Neuronal stem cell (in vitro differentiated cells): ENCODE measurements around the gene MIEN1.

Experiments
- DNase-seq: peaks from one replicate; pipeline ENCODE4 v3.0.0-alpha.2; 2013; ENCODE audit warnings: low spot score
- H2AFZ ChIP-seq: one replicate; pipeline ENCODE4 v1.6.1; 2013; ENCODE audit warnings: mild to moderate bottlenecking, low read length, inconsistent platforms
- H2AK5ac ChIP-seq: 2 replicates; pipeline ENCODE4 v1.6.1; 2013; ENCODE audit warnings: low read depth, mild to moderate bottlenecking, inconsistent platforms, low read length, moderate library complexity, mixed read lengths
- H2BK120ac ChIP-seq: 2 replicates; pipeline ENCODE4 v1.6.1; 2013; ENCODE audit warnings: low read depth, mild to moderate bottlenecking, inconsistent platforms, low read length, moderate library complexity, mixed read lengths
- H2BK12ac ChIP-seq: one replicate; pipeline ENCODE4 v1.6.1; 2013; ENCODE audit warnings: low read length, inconsistent platforms
- H2BK15ac ChIP-seq: 2 replicates; pipeline ENCODE4 v1.6.1; 2013; ENCODE audit warnings: mild to moderate bottlenecking, low read length, inconsistent platforms, mixed read lengths
- H2BK5ac ChIP-seq: one replicate; pipeline ENCODE4 v1.6.1; 2013; ENCODE audit warnings: inconsistent platforms, mild to moderate bottlenecking, low read length, moderate library complexity
- H3K14ac ChIP-seq: one replicate; pipeline ENCODE4 v1.6.1; 2013; ENCODE audit warnings: low read length, inconsistent platforms
- H3K18ac ChIP-seq: 2 replicates; pipeline ENCODE4 v1.6.1; 2013; ENCODE audit warnings: low read length, inconsistent platforms
- H3K23ac ChIP-seq: 2 replicates; pipeline ENCODE4 v1.6.1; 2013; ENCODE audit warnings: low read depth, mild to moderate bottlenecking, mixed read lengths, low read length, inconsistent platforms; ENCODE audit not compliant: poor library complexity
- H3K27ac ChIP-seq: replicated peaks from 3 replicates; pipeline ENCODE4 v1.5.1; 2013; ENCODE audit warnings: low read length, inconsistent platforms
- H3K27me3 ChIP-seq, 3 experiments: 2 replicates each; pipeline ENCODE4 v1.6.1; 2013; ENCODE audit warnings: low read length in 3 of 3, mild to moderate bottlenecking in 2 of 3, inconsistent platforms in 1 of 3, low read depth in 1 of 3, mixed read lengths in 1 of 3, moderate library complexity in 1 of 3; ENCODE audit not compliant: control insufficient read depth in 3 of 3, insufficient read depth in 3 of 3
- H3K36me3 ChIP-seq, 2 donors: replicated peaks in 1 of 2; 2 replicates each; pipeline ENCODE4 v1.6.1; 2013; ENCODE audit warnings: low read length in 2 of 2; ENCODE audit not compliant: control insufficient read depth in 2 of 2, insufficient read depth in 2 of 2
- H3K4ac ChIP-seq: 2 replicates; pipeline ENCODE4 v1.6.1; 2013; ENCODE audit warnings: inconsistent platforms, mild to moderate bottlenecking, low read length, moderate library complexity
- H3K4me1 ChIP-seq, 2 donors: 1 replicate in 1 of 2; 2 replicates in 1 of 2; pipeline ENCODE4 v1.6.1; 2013; ENCODE audit warnings: low read length in 2 of 2, low read depth in 1 of 2; ENCODE audit not compliant: control insufficient read depth in 2 of 2, insufficient read depth in 1 of 2
- H3K4me2 ChIP-seq: one replicate; pipeline ENCODE4 v1.6.1; 2013; ENCODE audit warnings: mild to moderate bottlenecking, low read length, inconsistent platforms; ENCODE audit not compliant: insufficient read depth, poor library complexity, severe bottlenecking
- H3K4me3 ChIP-seq, 2 donors: 2 replicates each; pipeline ENCODE4 v1.5.1; 2013; ENCODE audit warnings: low read length in 2 of 2, mild to moderate bottlenecking in 2 of 2, inconsistent platforms in 1 of 2, moderate library complexity in 1 of 2
- H3K79me1 ChIP-seq: one replicate; pipeline ENCODE4 v1.6.1; 2013; ENCODE audit warnings: low read depth, mild to moderate bottlenecking, inconsistent platforms, low read length, moderate library complexity
- H3K9ac ChIP-seq: one replicate; pipeline ENCODE4 v1.6.1; 2013; ENCODE audit warnings: mild to moderate bottlenecking, low read depth, low read length, inconsistent platforms; ENCODE audit not compliant: poor library complexity
- H3K9me3 ChIP-seq, 2 donors: replicated peaks in 1 of 2; 2 replicates each; pipeline versions ENCODE3 to v1.6.1; 2013; ENCODE audit warnings: low read length in 2 of 2, mild to moderate bottlenecking in 2 of 2, inconsistent platforms in 1 of 2, low read depth in 1 of 2, mixed read lengths in 1 of 2, moderate library complexity in 1 of 2; ENCODE audit not compliant: control insufficient read depth in 2 of 2, insufficient read depth in 1 of 2
- H4K8ac ChIP-seq: one replicate; pipeline ENCODE4 v1.6.1; 2013; ENCODE audit warnings: low read depth, mild to moderate bottlenecking, inconsistent platforms, low read length, moderate library complexity
- H4K91ac ChIP-seq: one replicate; pipeline ENCODE4 v1.6.1; 2013; ENCODE audit warnings: low read length, low read depth, mild to moderate bottlenecking, inconsistent platforms; ENCODE audit not compliant: poor library complexity
- WGBS, 2 donors: extraction: QIAGEN DNeasy Blood & Tissue Kit; methylation state at CpG; one replicate each; pipeline ENCODE4 v1.1.7; 2013; ENCODE audit warnings: missing lambda C conversion rate in 2 of 2, mixed read lengths in 1 of 2; ENCODE audit not compliant: insufficient read length in 2 of 2, insufficient replicate concordance in 1 of 2; ENCODE audit errors: extremely low coverage in 2 of 2; 5-methylcytosine and 5-hydroxymethylcytosine counted together

MIEN1 gene

GRCh38 chr17:39753514-39754160 is 23.3 kb upstream of the MIEN1 start:
- H3K9me3 ChIP-seq, result peaks cover 2% of the 10 kb centered on the region in 2 donors
- H3K4me3 ChIP-seq, result peak overlapping the region; percentile 63 to 75
- no peaks in the 10 kb centered on the region for H3K79me1 ChIP-seq
- peak overlapping the region; percentile 93 for H2BK15ac ChIP-seq
- H3K27me3 ChIP-seq, result peaks cover 0 to 56% (median 20%) of the 10 kb centered on the region in 3 experiments
- no peak for DNase-seq
- WGBS, 2 donors, result no CpG with 5 or more reads among the region's 55 CpGs
- peak overlapping the region; percentile 99 for H2BK120ac ChIP-seq
- peak overlapping the region; percentile 89 for H3K9ac ChIP-seq
- peaks cover 2 to 6% of the 10 kb centered on the region in 2 donors for H3K4me1 ChIP-seq
- peak overlapping the region; percentile 90 for H3K4me2 ChIP-seq
- peak overlapping the region; percentile 96 for H3K23ac ChIP-seq
- H2AK5ac ChIP-seq, result peak overlapping the region; percentile 10
- H3K14ac ChIP-seq, result peak overlapping the region; percentile 91
- H2BK12ac ChIP-seq, result peak overlapping the region; percentile 66
- peak overlapping the region; percentile 77 for H2BK5ac ChIP-seq
- peak overlapping the region; percentile 19 for H4K91ac ChIP-seq
- peak overlapping the region; percentile 96 for H3K18ac ChIP-seq
- H2AFZ ChIP-seq, result peak overlapping the region; percentile 100
- H4K8ac ChIP-seq, result peak overlapping the region; percentile 98
- no peak overlapping the region for H3K4ac ChIP-seq
- H3K36me3 ChIP-seq, result no peaks in the 10 kb centered on the region
- H3K27ac ChIP-seq, result no peak overlapping the region

GRCh38 chr17:39752241-39752881 is 22.0 kb upstream of the MIEN1 start:
- no peak overlapping the region for H2BK5ac ChIP-seq
- H3K27me3 ChIP-seq, result peaks cover 0 to 47% (median 20%) of the 10 kb centered on the region in 3 experiments
- H3K18ac ChIP-seq, result no peak overlapping the region
- no peaks in the 10 kb centered on the region for H3K79me1 ChIP-seq
- H3K9me3 ChIP-seq, result peaks cover 2% of the 10 kb centered on the region in 2 donors
- no peak overlapping the region for H3K4me3 ChIP-seq
- no peak overlapping the region for H2BK12ac ChIP-seq
- H4K91ac ChIP-seq, result no peak overlapping the region
- no peak overlapping the region for H2AFZ ChIP-seq
- no peak overlapping the region for H3K4ac ChIP-seq
- peak overlapping the region; percentile 86 for H2AK5ac ChIP-seq
- H2BK120ac ChIP-seq, result no peak overlapping the region
- H3K27ac ChIP-seq, result no peak overlapping the region
- H3K36me3 ChIP-seq, result no peaks in the 10 kb centered on the region
- WGBS, 2 donors, result no CpG with 5 or more reads among the region's 13 CpGs
- H3K4me1 ChIP-seq, result peaks cover 2 to 6% of the 10 kb centered on the region in 2 donors
- H3K4me2 ChIP-seq, result no peak overlapping the region
- H4K8ac ChIP-seq, result no peak overlapping the region
- H2BK15ac ChIP-seq, result no peak overlapping the region
- no peak overlapping the region for H3K23ac ChIP-seq
- no peak overlapping the region for H3K14ac ChIP-seq
- no peak for DNase-seq
- no peak overlapping the region for H3K9ac ChIP-seq

DNA sequence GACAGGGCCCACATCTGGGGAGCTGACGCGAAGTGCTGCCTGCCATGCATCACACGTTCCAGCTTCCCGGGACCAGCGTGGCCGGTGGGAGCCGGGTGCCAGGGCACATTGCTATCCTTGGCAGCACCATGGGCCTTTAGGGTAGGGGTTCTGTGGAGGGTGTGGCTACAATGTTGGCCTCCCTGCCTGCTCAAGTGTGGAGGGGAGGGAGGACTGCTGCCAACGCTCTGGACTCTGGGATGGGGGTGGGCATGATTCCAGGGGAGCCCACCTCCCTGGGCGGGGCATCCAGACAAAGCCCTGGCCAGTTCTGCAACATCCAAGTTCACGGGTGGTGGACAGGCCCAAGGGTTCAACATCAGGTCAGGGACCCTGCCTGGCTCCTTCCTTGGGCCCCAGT is 21.3 kb upstream of the MIEN1 start:
- Histone ChIP-seq H3K4ac (no peak overlapping the region), H3K14ac (no peak overlapping the region), H3K4me3 (no peak overlapping the region), H3K4me1 (peaks cover 2 to 6% of the 10 kb centered on the region in 2 donors), H3K79me1 (peaks cover 2% of the 10 kb centered on the region), H2AK5ac (peak overlapping the region; percentile 86), H2BK15ac (peak overlapping the region; percentile 92), H3K9ac (peak overlapping the region; percentile 21), H4K8ac (no peak overlapping the region), H3K27ac (no peak overlapping the region), H3K36me3 (no peaks in the 10 kb centered on the region), H3K27me3 (peaks cover 0 to 44% (median 20%) of the 10 kb centered on the region in 3 experiments), H2AFZ (no peak overlapping the region), H4K91ac (no peak overlapping the region), H3K4me2 (no peak overlapping the region), H3K18ac (peak overlapping the region; percentile 38), H3K23ac (no peak overlapping the region), H2BK12ac (peak overlapping the region; percentile 16), H2BK120ac (no peak overlapping the region), H3K9me3 (peaks cover 2% of the 10 kb centered on the region in 2 donors), H2BK5ac (no peak overlapping the region)
- WGBS, 2 donors, result no CpG with 5 or more reads among the region's 10 CpGs
- no peak for DNase-seq

DNA sequence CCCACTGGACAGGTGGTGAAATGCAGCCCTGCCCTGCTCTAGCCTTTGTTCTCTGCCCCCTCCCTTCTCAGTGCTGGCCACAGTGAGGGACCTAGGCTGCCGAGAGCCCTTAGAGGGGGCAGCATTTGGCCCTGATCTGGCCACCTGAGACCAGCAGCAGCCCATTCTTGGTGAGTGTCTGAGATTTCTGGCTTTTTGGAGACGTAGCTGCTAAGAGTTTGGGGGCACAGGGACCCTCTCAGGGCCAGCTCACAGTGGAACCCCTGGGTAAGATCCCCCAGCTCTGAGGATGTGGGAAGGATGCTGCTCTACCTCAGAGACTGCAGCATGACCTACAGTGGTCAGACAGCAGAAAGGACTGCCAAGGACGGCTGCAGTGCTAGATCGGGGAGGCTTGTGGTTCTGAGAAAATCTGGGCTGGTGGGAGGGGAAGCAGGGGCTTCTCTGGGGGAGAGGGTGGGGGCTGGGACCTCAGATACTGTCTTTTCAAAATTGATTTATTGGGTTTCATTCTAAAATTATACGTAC is 20.7 kb upstream of the MIEN1 start:
- Histone ChIP-seq H2AK5ac (no peak overlapping the region), H3K14ac (peak overlapping the region; percentile 67), H4K91ac (no peak overlapping the region), H3K27ac (no peak overlapping the region), H3K23ac (no peak overlapping the region), H3K79me1 (peaks cover 3% of the 10 kb centered on the region), H4K8ac (no peak overlapping the region), H3K4me2 (no peak overlapping the region), H3K9ac (peak overlapping the region; percentile 38), H3K4me3 (no peak overlapping the region), H2BK120ac (no peak overlapping the region), H3K27me3 (peaks cover 0 to 41% (median 19%) of the 10 kb centered on the region in 3 experiments), H3K4me1 (peaks cover 2 to 6% of the 10 kb centered on the region in 2 donors), H2BK12ac (no peak overlapping the region), H3K18ac (peak overlapping the region; percentile 84), H3K36me3 (no peaks in the 10 kb centered on the region), H2BK5ac (no peak overlapping the region), H3K4ac (no peak overlapping the region), H2BK15ac (peak overlapping the region; percentile 45), H2AFZ (no peak overlapping the region), H3K9me3 (peaks cover 2% of the 10 kb centered on the region in 2 donors)
- DNase-seq, result no peak
- no CpG with 5 or more reads among the region's 5 CpGs for WGBS, 2 donors
